Activated naive CD4-positive, alpha-beta T cell treated with anti-CD3 and anti-CD28 coated beads, Interleukin-2, amount 10 ng/mL, durations not matched to agents 7 days and 5 days (primary cell): ENCODE measurements around the gene FAM216A.
"Not testable (repeated sequence)": the region's sequence is repeated elsewhere in the genome, so short reads cannot be mapped to it uniquely, and the experiment has no call there.

Experiments used
- CTCF ChIA-PET: fragments of 350-600 bp; sonication (Branson Sonifier 250); formaldehyde crosslinking; loops from one replicate; lab custom pipeline; 2021; ENCODE audit warnings: antibody characterized with exemption; lab: Charles Lee
- DNase-seq: peaks from one replicate; pipeline ENCODE4 v3.0.0-alpha.2; 2020
- H3K27ac Mint-ChIP-seq: one replicate; pipeline ENCODE4 v1.8.0; 2021; ENCODE audit warnings: mild to moderate bottlenecking, moderate library complexity, mixed read lengths
- H3K27me3 Mint-ChIP-seq: one replicate; pipeline ENCODE4 v1.8.0; 2021; ENCODE audit warnings: mild to moderate bottlenecking, mixed read lengths
- H3K36me3 Mint-ChIP-seq: one replicate; pipeline ENCODE4 v1.8.0; 2021; ENCODE audit warnings: mixed read lengths
- H3K4me1 Mint-ChIP-seq: one replicate; pipeline ENCODE4 v1.8.0; 2021; ENCODE audit warnings: mixed read lengths
- H3K4me3 Mint-ChIP-seq: one replicate; pipeline ENCODE4 v1.8.0; 2021; ENCODE audit warnings: mild to moderate bottlenecking, moderate library complexity, mixed read lengths
- H3K9me3 Mint-ChIP-seq: one replicate; pipeline ENCODE4 v1.8.0; 2021; ENCODE audit warnings: mixed read lengths

FAM216A gene

GRCh38 chr12:110508071-110508586 is 39.5 kb downstream of the FAM216A start:
- CTCF ChIA-PET = interaction anchor here (1.6 to 2.2 kb wide), 3 partner anchors 24 to 93 kb away, joined by 3 to 18 read pairs (median 5); partner anchors contain the start of gene ARPC3
- no peak overlapping the region for H3K4me3 Mint-ChIP-seq
- DNase-seq = no peak
- no peaks in the 10 kb centered on the region for H3K36me3 Mint-ChIP-seq
- peaks cover 8% of the 10 kb centered on the region for H3K27me3 Mint-ChIP-seq
- no peak overlapping the region for H3K27ac Mint-ChIP-seq
- H3K9me3 Mint-ChIP-seq = no peaks in the 10 kb centered on the region
- peaks cover 4% of the 10 kb centered on the region for H3K4me1 Mint-ChIP-seq

GRCh38 chr12:110513842-110514241 is 45.2 kb downstream of the FAM216A start:
- Mint-ChIP-seq H3K27ac (peak overlapping the region; percentile 55), H3K4me1 (peaks cover 2% of the 10 kb centered on the region), H3K9me3 (no peaks in the 10 kb centered on the region), H3K4me3 (no peak overlapping the region), H3K27me3 (peaks cover 11% of the 10 kb centered on the region), H3K36me3 (no peaks in the 10 kb centered on the region)
- no peak for DNase-seq
- CTCF ChIA-PET = interaction anchor here (0.9 to 4.9 kb wide), 9 partner anchors 13 to 91 kb away, joined by 3 to 78 read pairs (median 3); partner anchors contain the start of genes FAM216A and GPN3

GRCh38 chr12:110514363-110514762 is 45.7 kb downstream of the FAM216A start:
- no peak overlapping the region for H3K27ac Mint-ChIP-seq
- H3K4me3 Mint-ChIP-seq = no peak overlapping the region
- no peak for DNase-seq
- H3K36me3 Mint-ChIP-seq = no peaks in the 10 kb centered on the region
- H3K9me3 Mint-ChIP-seq = no peaks in the 10 kb centered on the region
- CTCF ChIA-PET = interaction anchor here (1.5 to 4.9 kb wide), 2 partner anchors 12 to 86 kb away, joined by 3 to 78 read pairs; no protein-coding TSS in a partner anchor
- H3K27me3 Mint-ChIP-seq = peaks cover 11% of the 10 kb centered on the region
- H3K4me1 Mint-ChIP-seq = peaks cover 2% of the 10 kb centered on the region

- no peak for DNase-seq
- peaks cover 2% of the 10 kb centered on the region for H3K4me1 Mint-ChIP-seq
- H3K27me3 Mint-ChIP-seq = peaks cover 4% of the 10 kb centered on the region
- no peaks in the 10 kb centered on the region for H3K9me3 Mint-ChIP-seq
- CTCF ChIA-PET = interaction anchor here (4.9 kb wide), 1 partner anchor 84 kb away, joined by 78 read pairs; no protein-coding TSS in a partner anchor
- no peak overlapping the region for H3K27ac Mint-ChIP-seq
- no peaks in the 10 kb centered on the region for H3K36me3 Mint-ChIP-seq
- H3K4me3 Mint-ChIP-seq = no peak overlapping the region
These were observed 48.4 kb downstream of the FAM216A start for GRCh38 chr12:110516995-110517394.

GRCh38 chr12:110518014-110518413 is 49.4 kb downstream of the FAM216A start:
- H3K27me3 Mint-ChIP-seq, H3K4me3 Mint-ChIP-seq, CTCF ChIA-PET, H3K36me3 Mint-ChIP-seq, H3K9me3 Mint-ChIP-seq, DNase-seq, H3K4me1 Mint-ChIP-seq, H3K27ac Mint-ChIP-seq: not testable (repeated sequence)

- H3K4me3 Mint-ChIP-seq, H3K27me3 Mint-ChIP-seq, H3K9me3 Mint-ChIP-seq, H3K4me1 Mint-ChIP-seq, H3K27ac Mint-ChIP-seq, DNase-seq, H3K36me3 Mint-ChIP-seq: not testable (repeated sequence)
- CTCF ChIA-PET = interaction anchor here (1.3 kb wide), 1 partner anchor 306 kb away, joined by 4 read pairs; no protein-coding TSS in a partner anchor
These were observed 52.4 kb downstream of the FAM216A start for GRCh38 chr12:110520876-110521712.

- CTCF ChIA-PET = interaction anchor here (0.7 to 1.5 kb wide), 6 partner anchors 9 to 195 kb away, joined by 3 to 7 read pairs (median 4); no protein-coding TSS in a partner anchor
- H3K4me1 Mint-ChIP-seq = peaks cover 8% of the 10 kb centered on the region
- no peaks in the 10 kb centered on the region for H3K9me3 Mint-ChIP-seq
- H3K27ac Mint-ChIP-seq = no peak overlapping the region
- no peak for DNase-seq
- H3K4me3 Mint-ChIP-seq = no peak overlapping the region
- no peaks in the 10 kb centered on the region for H3K27me3 Mint-ChIP-seq
- H3K36me3 Mint-ChIP-seq = peaks cover 32% of the 10 kb centered on the region
These were observed 59.7 kb downstream of the FAM216A start for GRCh38 chr12:110528277-110528839.

- H3K4me1 Mint-ChIP-seq = peaks cover 9% of the 10 kb centered on the region
- H3K27me3 Mint-ChIP-seq = no peaks in the 10 kb centered on the region
- CTCF ChIA-PET = interaction anchor here (0.8 to 3.5 kb wide), 3 partner anchors 18 to 70 kb away, joined by 3 to 12 read pairs (median 3); no protein-coding TSS in a partner anchor
- DNase-seq = no peak
- no peak overlapping the region for H3K4me3 Mint-ChIP-seq
- peaks cover 47% of the 10 kb centered on the region for H3K36me3 Mint-ChIP-seq
- no peaks in the 10 kb centered on the region for H3K9me3 Mint-ChIP-seq
- no peak overlapping the region for H3K27ac Mint-ChIP-seq
These were observed 61.9 kb downstream of the FAM216A start for GRCh38 chr12:110530511-110530910.

GRCh38 chr12:110531741-110532333 is 63.2 kb downstream of the FAM216A start:
- Mint-ChIP-seq H3K4me3 (no peak overlapping the region), H3K27ac (no peak overlapping the region), H3K36me3 (peaks cover 60% of the 10 kb centered on the region), H3K27me3 (no peaks in the 10 kb centered on the region), H3K4me1 (peaks cover 9% of the 10 kb centered on the region), H3K9me3 (no peaks in the 10 kb centered on the region)
- CTCF ChIA-PET = interaction anchor here (1.0 to 3.5 kb wide), 4 partner anchors 23 to 69 kb away, joined by 3 to 12 read pairs (median 3); partner anchors contain the start of genes FAM216A and GPN3
- no peak for DNase-seq

GRCh38 chr12:110532644-110533043 is 64.0 kb downstream of the FAM216A start:
- no peak overlapping the region for H3K4me3 Mint-ChIP-seq
- no peak overlapping the region for H3K27ac Mint-ChIP-seq
- DNase-seq = no peak
- H3K4me1 Mint-ChIP-seq = peaks cover 9% of the 10 kb centered on the region
- no peaks in the 10 kb centered on the region for H3K9me3 Mint-ChIP-seq
- H3K36me3 Mint-ChIP-seq = peaks cover 65% of the 10 kb centered on the region
- CTCF ChIA-PET = interaction anchor here (1.0 to 3.5 kb wide), 4 partner anchors 24 to 68 kb away, joined by 3 to 12 read pairs (median 3); partner anchors contain the start of genes FAM216A and GPN3
- H3K27me3 Mint-ChIP-seq = no peaks in the 10 kb centered on the region

- Mint-ChIP-seq H3K4me1 (peaks cover 9% of the 10 kb centered on the region), H3K4me3 (no peak overlapping the region), H3K27ac (no peak overlapping the region), H3K9me3 (no peaks in the 10 kb centered on the region), H3K27me3 (no peaks in the 10 kb centered on the region), H3K36me3 (peaks cover 66% of the 10 kb centered on the region)
- CTCF ChIA-PET = interaction anchor here (0.8 to 3.5 kb wide), 2 partner anchors 65 to 67 kb away, joined by 3 to 12 read pairs; partner anchors contain the start of genes FAM216A and GPN3
- no peak for DNase-seq
These were observed 65.0 kb downstream of the FAM216A start for GRCh38 chr12:110533607-110534006.

GRCh38 chr12:110534811-110535210 is 66.2 kb downstream of the FAM216A start:
- Mint-ChIP-seq H3K4me3 (no peak overlapping the region), H3K36me3 (peaks cover 70% of the 10 kb centered on the region), H3K9me3 (no peaks in the 10 kb centered on the region), H3K27ac (no peak overlapping the region), H3K4me1 (peaks cover 12% of the 10 kb centered on the region), H3K27me3 (no peaks in the 10 kb centered on the region)
- DNase-seq = no peak
- CTCF ChIA-PET = interaction anchor here (0.8 kb wide), 1 partner anchor 9 kb away, joined by 3 read pairs; no protein-coding TSS in a partner anchor

GRCh38 chr12:110536834-110537604 is 68.4 kb downstream of the FAM216A start:
- Mint-ChIP-seq H3K27me3 (no peaks in the 10 kb centered on the region), H3K36me3 (peaks cover 59% of the 10 kb centered on the region), H3K9me3 (no peaks in the 10 kb centered on the region), H3K4me1 (peaks cover 8% of the 10 kb centered on the region), H3K4me3 (no peak overlapping the region), H3K27ac (no peak overlapping the region)
- no peak for DNase-seq
- CTCF ChIA-PET = interaction anchor here (0.6 to 2.3 kb wide), 3 partner anchors 24 to 64 kb away, joined by 3 to 17 read pairs (median 5); no protein-coding TSS in a partner anchor
